GM19351 (cell line): ENCODE data around the gene TFEC.

ENCODE experiments used
- ATAC-seq: cut with Tn5 transposase; IDR thresholded peaks from one replicate; pipeline ENCODE4 v1.9.1; 2021; ENCODE audit warnings: mild to moderate bottlenecking, moderate library complexity; ENCODE audit not compliant: unreplicated experiment

TFEC gene

GRCh38 chr7:115995701-115996100 is 34.9 kb downstream of the TFEC start:
- no peak for ATAC-seq

- no peak for ATAC-seq
Measured at GRCh38 chr7:115988401-115988800, 42.2 kb downstream of the TFEC start.

- ATAC-seq = no peak
Measured at GRCh38 chr7:115987486-115987885, 43.1 kb downstream of the TFEC start.

- no peak for ATAC-seq
Measured at GRCh38 chr7:115984105-115984504, 46.5 kb downstream of the TFEC start.

DNA sequence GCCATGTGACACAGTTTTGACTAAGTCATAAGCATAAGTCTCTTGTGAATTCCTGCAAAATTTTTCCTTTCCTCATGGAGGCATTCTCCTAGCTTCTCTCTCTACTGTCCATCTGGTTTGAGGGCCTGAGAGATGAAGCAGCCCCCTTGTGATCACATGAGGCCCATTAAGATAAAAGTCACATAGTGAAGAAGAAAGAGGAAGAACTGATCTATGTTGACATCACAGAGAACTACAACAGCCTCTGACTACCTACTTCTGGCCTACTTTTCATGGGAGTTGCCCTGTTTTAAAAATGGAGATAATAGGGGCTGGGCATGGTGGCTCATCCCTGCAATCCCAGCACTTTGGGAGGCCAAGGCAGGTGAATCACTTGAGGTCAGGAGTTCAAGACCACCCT is 50.4 kb downstream of the TFEC start:
- ATAC-seq = no peak

GRCh38 chr7:115976651-115977050 is 53.9 kb downstream of the TFEC start:
- no peak for ATAC-seq

DNA sequence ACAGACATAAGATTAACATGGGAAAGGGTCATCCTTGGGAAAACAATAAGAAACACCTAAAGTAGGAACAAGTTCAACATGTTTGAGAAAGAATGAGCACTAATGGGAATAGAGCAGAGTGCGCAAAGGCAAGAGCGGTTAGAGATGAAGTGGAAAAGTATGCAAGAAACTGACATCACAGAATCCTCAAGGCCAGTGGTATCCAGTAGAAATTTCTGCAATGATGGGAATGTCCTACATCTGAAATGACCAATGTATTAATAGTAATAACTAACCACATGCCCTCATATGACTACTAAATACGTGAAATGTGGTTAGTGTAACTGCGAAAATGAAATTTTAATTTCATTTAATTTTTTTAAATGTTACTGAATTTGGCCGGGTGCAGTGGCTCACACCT is 54.8 kb downstream of the TFEC start:
- ATAC-seq = no peak

DNA sequence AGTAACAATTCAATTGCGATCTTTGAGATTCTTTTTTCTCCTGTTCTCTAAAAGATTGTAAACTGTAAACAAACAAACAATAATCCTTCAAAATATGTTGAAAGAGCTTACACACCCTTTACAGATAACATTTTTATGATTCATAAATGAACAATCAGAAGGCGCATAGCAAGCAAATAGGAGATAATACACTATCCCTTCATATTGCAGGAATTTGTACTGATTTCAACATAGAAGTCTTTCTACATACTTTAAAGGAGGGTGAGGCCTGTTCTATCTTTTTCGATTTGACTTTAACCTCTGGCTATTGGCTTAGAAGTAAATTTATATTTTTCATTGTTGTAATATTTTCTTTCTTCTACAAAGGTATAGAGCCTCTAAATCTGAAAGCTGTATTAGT is 57.2 kb downstream of the TFEC start:
- ATAC-seq = no peak

GRCh38 chr7:115971506-115971905 is 59.1 kb downstream of the TFEC start:
- no peak for ATAC-seq

GRCh38 chr7:115968596-115968995 is 62.0 kb downstream of the TFEC start:
- no peak for ATAC-seq

- no peak for ATAC-seq
Measured at GRCh38 chr7:115968171-115968570, 62.4 kb downstream of the TFEC start.

GRCh38 chr7:115965796-115966475 is 64.6 kb downstream of the TFEC start:
- ATAC-seq = no peak

GRCh38 chr7:115965236-115965635 is 65.3 kb downstream of the TFEC start:
- no peak for ATAC-seq

DNA sequence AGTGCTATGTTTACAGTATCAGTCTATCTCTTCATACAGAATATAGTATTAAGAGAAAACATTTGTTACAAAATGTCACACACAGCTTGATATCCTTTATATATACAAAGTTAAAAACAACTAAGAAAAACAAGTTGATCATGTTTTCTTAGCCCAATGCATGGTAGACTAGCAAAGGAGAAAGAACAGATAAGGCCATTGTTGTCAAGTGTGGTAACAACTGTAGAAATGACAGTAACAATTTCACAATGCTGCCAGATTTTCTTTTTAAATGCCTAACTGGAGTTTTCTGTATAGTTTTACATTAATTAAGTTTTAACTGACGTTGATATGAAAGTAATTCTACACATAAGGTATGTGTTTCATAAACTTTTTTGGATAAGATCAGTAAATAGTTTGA is 65.8 kb downstream of the TFEC start:
- no peak for ATAC-seq

- no peak for ATAC-seq
Measured at GRCh38 chr7:115962340-115962739, 68.2 kb downstream of the TFEC start.

DNA sequence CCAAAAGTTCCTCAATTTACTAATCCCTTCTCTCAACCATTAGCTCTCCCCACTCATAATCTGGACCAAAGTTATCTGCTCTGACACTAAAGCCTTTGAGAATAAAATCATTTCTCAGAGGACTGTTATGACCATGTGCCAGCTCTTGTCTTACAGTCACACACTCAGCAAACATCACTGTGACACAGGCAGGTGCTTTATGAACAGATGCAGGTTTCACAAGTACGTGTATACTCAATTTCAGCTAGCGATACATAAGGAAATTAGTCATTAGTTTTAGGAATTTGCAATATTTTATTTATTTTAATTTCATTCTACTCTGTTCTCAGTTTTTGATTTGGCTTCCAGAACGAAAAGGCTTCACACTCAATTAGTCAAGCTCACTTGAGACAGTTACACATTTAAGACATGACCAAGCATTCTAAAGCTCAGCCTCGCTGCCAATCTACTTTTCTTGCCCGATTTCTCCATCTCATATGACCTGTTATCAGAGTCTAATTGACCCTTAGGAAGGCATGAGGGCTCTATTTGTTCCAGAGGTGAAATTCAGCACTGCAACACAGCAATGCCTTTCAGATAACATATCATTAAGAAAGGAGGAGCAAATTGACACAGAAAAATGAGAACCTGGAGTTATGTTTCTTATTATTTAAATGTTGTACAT is 76.8 kb downstream of the TFEC start:
- no peak for ATAC-seq

- ATAC-seq = no peak
Measured at GRCh38 chr7:115952832-115953231, 77.7 kb downstream of the TFEC start.

DNA sequence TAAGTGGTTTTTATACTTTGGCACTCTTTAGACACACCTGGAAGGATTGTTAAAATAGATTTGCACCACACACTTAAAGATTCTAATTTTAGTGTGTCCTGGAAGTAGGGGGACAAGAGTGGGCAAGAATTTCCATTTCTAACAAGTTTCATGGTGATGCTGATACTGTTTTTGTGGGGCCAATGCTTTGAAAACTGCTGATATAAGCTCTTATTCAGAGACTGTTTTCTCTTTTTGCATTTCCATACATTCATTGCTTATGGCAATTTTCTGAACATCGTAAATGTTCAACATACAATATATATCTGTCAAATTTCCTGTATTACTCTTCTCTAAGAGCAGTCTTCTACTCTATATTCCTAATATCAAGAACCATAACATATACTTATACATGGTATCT is 79.0 kb downstream of the TFEC start:
- no peak for ATAC-seq

DNA sequence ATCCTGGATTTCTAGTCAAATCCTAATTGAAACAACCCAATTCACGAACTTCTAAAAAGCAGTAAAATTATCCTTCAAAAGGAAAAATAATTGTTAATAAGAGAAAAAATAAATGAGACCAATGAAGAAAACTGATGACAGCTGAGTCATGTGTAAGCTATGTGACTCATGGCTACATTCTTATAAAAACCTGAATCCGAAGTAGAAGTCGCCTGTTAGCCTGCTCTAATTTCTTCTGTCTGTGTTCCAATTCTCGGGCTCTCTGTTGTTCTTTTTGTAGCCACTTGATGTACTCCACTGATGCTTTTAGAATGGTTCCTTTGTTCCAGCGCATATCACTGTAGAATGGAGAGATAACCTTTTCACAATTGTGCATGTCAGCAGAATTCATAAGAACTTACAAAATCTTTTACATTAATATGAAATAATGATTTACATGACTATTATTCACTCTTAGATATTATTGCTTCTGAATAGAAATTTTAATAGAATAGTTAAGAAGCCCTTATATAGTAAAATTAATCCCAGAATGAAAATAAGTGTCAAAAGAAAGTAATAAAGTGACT is 88.8 kb downstream of the TFEC start:
- ATAC-seq = no peak

DNA sequence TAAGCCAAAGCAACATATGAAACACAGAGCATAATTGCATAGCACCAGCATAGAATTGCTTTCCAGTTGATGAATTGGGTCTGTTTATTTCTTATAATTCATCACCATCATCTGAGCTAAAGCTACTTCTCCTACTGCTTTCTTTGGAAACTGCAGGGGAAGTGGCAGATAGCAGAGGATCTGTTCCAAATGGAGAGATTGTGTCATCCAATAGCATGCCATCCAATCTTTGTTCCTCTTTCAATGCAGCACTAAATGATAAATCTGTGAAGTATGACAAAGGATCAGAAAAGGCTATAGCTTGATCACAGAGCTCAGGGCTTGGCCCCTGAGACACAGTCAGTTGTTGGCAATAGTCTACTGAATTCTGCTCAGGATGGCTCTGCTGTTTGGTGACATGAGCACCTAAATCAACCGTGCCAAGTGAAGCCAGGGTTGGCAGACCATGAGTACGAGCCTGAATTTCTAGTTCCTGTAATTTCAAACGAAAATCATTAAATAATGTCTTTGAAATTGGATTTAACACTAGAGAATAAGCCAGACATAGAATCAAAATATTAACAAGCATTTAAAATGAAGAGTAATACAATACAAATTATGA is 90.0 kb downstream of the TFEC start:
- no peak for ATAC-seq

DNA sequence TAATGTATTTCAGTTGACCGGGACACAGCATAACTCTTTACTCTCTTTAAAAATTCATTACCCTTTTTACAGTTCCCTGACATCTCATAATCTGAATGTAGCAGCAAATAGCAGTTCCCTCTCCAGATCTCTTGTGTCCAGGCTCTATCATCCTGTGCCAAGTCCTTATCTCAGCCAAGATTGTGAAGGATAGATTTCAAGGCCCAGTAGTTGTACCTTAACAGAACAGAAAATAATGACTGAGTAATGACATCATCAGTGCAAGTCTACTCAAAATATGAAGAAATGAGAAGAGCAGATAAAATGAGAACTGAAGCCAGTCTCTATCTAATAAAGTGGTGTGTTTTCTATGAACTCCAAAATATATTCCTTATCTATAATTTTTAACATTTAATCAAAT is 92.6 kb downstream of the TFEC start:
- no peak for ATAC-seq

DNA sequence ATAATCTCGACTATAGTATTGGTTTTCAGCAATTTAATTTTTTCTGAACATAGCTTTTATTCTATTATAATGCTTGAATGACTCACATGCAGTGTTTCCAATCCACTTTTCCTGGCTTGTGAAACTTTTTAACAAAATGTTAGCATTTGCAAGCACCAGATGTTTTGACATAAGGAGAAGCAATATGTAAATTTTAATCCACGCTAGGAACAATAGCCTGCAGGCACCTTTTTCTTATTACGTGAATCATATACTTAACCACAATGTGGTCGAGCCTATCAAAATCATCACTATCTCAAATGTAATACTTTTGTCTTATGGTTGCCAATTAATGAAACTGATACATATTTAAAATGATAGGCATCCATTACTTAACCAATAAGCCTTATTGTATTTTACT is 97.1 kb downstream of the TFEC start:
- ATAC-seq = no peak
